ENCODE data around the gene DSE.

The DSE gene

GRCh38 chr6:116402108-116402937 lies 31.6 kb downstream of the DSE start:
- TF ChIP-seq CTCF (IDR thresholded peaks at IDR 0.05; ENCODE audit: control insufficient read depth, extremely low read depth, insufficient read depth) = no peak
- DNase-seq (ENCODE audit: low read depth) = no peak
- H3K4me3 ChIP-seq (ENCODE audit: low read depth, low read length) = no peak overlapping the region

- no peak for DNase-seq (ENCODE audit: low read depth)
- no peak for TF ChIP-seq CTCF (IDR thresholded peaks at IDR 0.05; ENCODE audit: control insufficient read depth, extremely low read depth, insufficient read depth)
- no peak overlapping the region for H3K4me3 ChIP-seq (ENCODE audit: low read depth, low read length)
Measured at GRCh38 chr6:116403205-116403604, 32.5 kb downstream of the DSE start.

GRCh38 chr6:116404696-116405095 lies 33.9 kb downstream of the DSE start:
- no peak for TF ChIP-seq CTCF (IDR thresholded peaks at IDR 0.05; ENCODE audit: control insufficient read depth, extremely low read depth, insufficient read depth)
- DNase-seq (ENCODE audit: low read depth) = no peak
- H3K4me3 ChIP-seq (ENCODE audit: low read depth, low read length) = no peak overlapping the region

GRCh38 chr6:116405138-116405537 lies 34.4 kb downstream of the DSE start:
- H3K4me3 ChIP-seq (ENCODE audit: low read depth, low read length) = no peak overlapping the region
- TF ChIP-seq CTCF (IDR thresholded peaks at IDR 0.05; ENCODE audit: control insufficient read depth, extremely low read depth, insufficient read depth) = no peak
- no peak for DNase-seq (ENCODE audit: low read depth)

- DNase-seq (ENCODE audit: low read depth) = no peak
- no peak overlapping the region for H3K4me3 ChIP-seq (ENCODE audit: low read depth, low read length)
- no peak for TF ChIP-seq CTCF (IDR thresholded peaks at IDR 0.05; ENCODE audit: control insufficient read depth, extremely low read depth, insufficient read depth)
Measured at GRCh38 chr6:116405652-116406356, 35.1 kb downstream of the DSE start.

- no peak for DNase-seq (ENCODE audit: low read depth)
- H3K4me3 ChIP-seq (ENCODE audit: low read depth, low read length) = no peak overlapping the region
- no peak for TF ChIP-seq CTCF (IDR thresholded peaks at IDR 0.05; ENCODE audit: control insufficient read depth, extremely low read depth, insufficient read depth)
Measured at GRCh38 chr6:116406678-116407345, 36.1 kb downstream of the DSE start.
